Karpas-422 (cell line): ENCODE measurements around the gene CDRT15L2. TPM values are rescaled to one million over a fixed set of nuclear protein-coding genes. Genes with fewer than 3 reads are reported as not detected.
"Not testable (repeated sequence)": the region's sequence is repeated elsewhere in the genome, so short reads cannot be mapped to it uniquely, and the experiment has no call there.

Source experiments
- DNase-seq: peaks from one replicate; pipeline ENCODE4 v3.0.0-alpha.2; 2015
- H2AFZ ChIP-seq: fragments of 200-600 bp; sonication (generic); 2 replicates; pipeline ENCODE4 v1.6.1; 2014; ENCODE audit warnings: antibody characterized with exemption, low read length, mixed read lengths
- H3K27ac ChIP-seq: fragments of 200-600 bp; sonication (generic); 2 replicates; pipeline ENCODE4 v1.5.1; 2014; ENCODE audit warnings: mild to moderate bottlenecking, low read length, moderate library complexity
- H3K27me3 ChIP-seq: fragments of 200-600 bp; sonication (generic); 2 replicates; pipeline ENCODE4 v1.6.1; 2014; ENCODE audit warnings: low read length, mixed read lengths
- H3K36me3 ChIP-seq: fragments of 200-600 bp; sonication (generic); 2 replicates; pipeline ENCODE4 v1.6.1; 2014; ENCODE audit warnings: low read length, mixed read lengths; ENCODE audit not compliant: insufficient read depth
- H3K4me1 ChIP-seq: fragments of 200-600 bp; sonication (generic); 2 replicates; pipeline ENCODE4 v1.6.1; 2014; ENCODE audit warnings: mild to moderate bottlenecking, low read length, mixed read lengths
- H3K4me2 ChIP-seq: fragments of 200-600 bp; sonication (generic); 2 replicates; pipeline ENCODE4 v1.6.1; 2014; ENCODE audit warnings: low read length, low read depth, mild to moderate bottlenecking; ENCODE audit not compliant: poor library complexity, severe bottlenecking
- H3K4me3 ChIP-seq: fragments of 200-600 bp; sonication (generic); 2 replicates; pipeline ENCODE4 v1.5.1; 2014; ENCODE audit warnings: mild to moderate bottlenecking, antibody characterized with exemption, low read length, mixed read lengths
- H3K79me2 ChIP-seq: fragments of 200-600 bp; sonication (generic); 2 replicates; pipeline ENCODE4 v1.6.1; 2014; ENCODE audit warnings: mild to moderate bottlenecking, low read length, mixed read lengths
- H3K9ac ChIP-seq: fragments of 200-600 bp; sonication (generic); 2 replicates; pipeline ENCODE4 v1.6.0; 2014; ENCODE audit warnings: low read length
- H3K9me2 ChIP-seq: fragments of 200-600 bp; sonication (generic), shearing (Covaris generic); replicated peaks from 2 replicates; pipeline ENCODE4 v1.6.0; 2014; ENCODE audit warnings: mild to moderate bottlenecking, low read length, moderate library complexity; ENCODE audit not compliant: insufficient read depth
- H3K9me3 ChIP-seq: fragments of 300-700, 200-600 bp; sonication (generic); 2 replicates; pipeline ENCODE4 v1.6.1; 2014; ENCODE audit warnings: low read length, mixed read lengths
- H4K20me1 ChIP-seq: fragments of 200-600 bp; sonication (generic); 2 replicates; pipeline ENCODE4 v1.6.1; 2014; ENCODE audit warnings: mild to moderate bottlenecking, antibody characterized with exemption, low read length, low read depth; ENCODE audit not compliant: insufficient read depth
- total RNA-seq: library from RNA; depleted of rRNA; stranded (reverse); fragments of >200 nt; shearing (Covaris generic); gene quantifications from 2 replicates; pipeline ENCODE4 v1.2.3, GENCODE V29; 2014; ENCODE audit warnings: low replicate concordance

CDRT15L2 gene
- total RNA-seq, 1 experiment from 2014 or later, result not detected

- DNase-seq, H3K9me3 ChIP-seq, H3K4me3 ChIP-seq: not testable (repeated sequence)
These were observed 9.9 kb downstream of the CDRT15L2 start for GRCh38 chr17:20589454-20589810.

GRCh38 chr17:20591040-20591439 is 11.5 kb downstream of the CDRT15L2 start:
- not testable (repeated sequence) for DNase-seq, H3K79me2 ChIP-seq, H3K27me3 ChIP-seq, H3K9me2 ChIP-seq, H3K9me3 ChIP-seq, H3K9ac ChIP-seq, H3K36me3 ChIP-seq, H2AFZ ChIP-seq, H3K4me1 ChIP-seq, H3K4me3 ChIP-seq, H3K4me2 ChIP-seq, H4K20me1 ChIP-seq, H3K27ac ChIP-seq

More at GRCh38 chr17:20589454-20589810, 9.9 kb downstream of the CDRT15L2 start:
- not testable (repeated sequence) for H3K36me3 ChIP-seq, H4K20me1 ChIP-seq, H3K9me2 ChIP-seq, H3K27me3 ChIP-seq, H2AFZ ChIP-seq, H3K4me2 ChIP-seq, H3K27ac ChIP-seq, H3K9ac ChIP-seq, H3K79me2 ChIP-seq, H3K4me1 ChIP-seq

- H2AFZ ChIP-seq, H3K27ac ChIP-seq, H3K4me1 ChIP-seq, H3K9me3 ChIP-seq, H3K4me3 ChIP-seq, H3K9me2 ChIP-seq, H4K20me1 ChIP-seq, H3K9ac ChIP-seq, H3K4me2 ChIP-seq, H3K27me3 ChIP-seq, DNase-seq, H3K79me2 ChIP-seq, H3K36me3 ChIP-seq: not testable (repeated sequence)
These were observed 26.0 kb downstream of the CDRT15L2 start for GRCh38 chr17:20605568-20605967.

GRCh38 chr17:20609490-20609889 is 30.0 kb downstream of the CDRT15L2 start:
- not testable (repeated sequence) for H3K4me2 ChIP-seq, H3K4me1 ChIP-seq, H3K4me3 ChIP-seq, H2AFZ ChIP-seq, H3K9me3 ChIP-seq, H3K79me2 ChIP-seq, H3K36me3 ChIP-seq, H3K9ac ChIP-seq, H3K27me3 ChIP-seq, H3K27ac ChIP-seq, H3K9me2 ChIP-seq, DNase-seq, H4K20me1 ChIP-seq

- Histone ChIP-seq H2AFZ (no peak overlapping the region), H3K27me3 (no peaks in the 10 kb centered on the region), H3K4me1 (no peaks in the 10 kb centered on the region), H3K9me3 (no peaks in the 10 kb centered on the region), H3K9ac (no peak overlapping the region), H3K36me3 (no peaks in the 10 kb centered on the region), H3K79me2 (no peaks in the 10 kb centered on the region), H3K4me3 (no peak overlapping the region), H3K9me2 (no peaks in the 10 kb centered on the region), H3K27ac (no peak overlapping the region), H4K20me1 (no peaks in the 10 kb centered on the region), H3K4me2 (no peak overlapping the region)
- DNase-seq, result no peak
These were observed 31.8 kb downstream of the CDRT15L2 start for GRCh38 chr17:20611309-20611708.

- no peak overlapping the region for H3K4me3 ChIP-seq
- no peaks in the 10 kb centered on the region for H3K79me2 ChIP-seq
- no peak overlapping the region for H3K9ac ChIP-seq
- DNase-seq, result no peak
- no peaks in the 10 kb centered on the region for H3K4me1 ChIP-seq
- H4K20me1 ChIP-seq, result no peaks in the 10 kb centered on the region
- no peak overlapping the region for H3K27ac ChIP-seq
- H3K9me2 ChIP-seq, result no peaks in the 10 kb centered on the region
- H3K36me3 ChIP-seq, result no peaks in the 10 kb centered on the region
- no peaks in the 10 kb centered on the region for H3K27me3 ChIP-seq
- H3K4me2 ChIP-seq, result no peak overlapping the region
- no peak overlapping the region for H2AFZ ChIP-seq
- no peaks in the 10 kb centered on the region for H3K9me3 ChIP-seq
These were observed 33.1 kb downstream of the CDRT15L2 start for GRCh38 chr17:20612635-20613034.

- Histone ChIP-seq H2AFZ (no peak overlapping the region), H3K9ac (no peak overlapping the region), H3K9me3 (no peaks in the 10 kb centered on the region), H3K36me3 (no peaks in the 10 kb centered on the region), H3K27me3 (no peaks in the 10 kb centered on the region), H3K4me3 (no peak overlapping the region), H3K4me2 (no peak overlapping the region), H3K27ac (no peak overlapping the region), H4K20me1 (no peaks in the 10 kb centered on the region), H3K4me1 (no peaks in the 10 kb centered on the region), H3K9me2 (no peaks in the 10 kb centered on the region), H3K79me2 (no peaks in the 10 kb centered on the region)
- no peak for DNase-seq
These were observed 33.7 kb downstream of the CDRT15L2 start for GRCh38 chr17:20613248-20613647.

- no peak overlapping the region for H3K4me3 ChIP-seq
- H3K9ac ChIP-seq, result no peak overlapping the region
- H3K27ac ChIP-seq, result no peak overlapping the region
- no peaks in the 10 kb centered on the region for H4K20me1 ChIP-seq
- H2AFZ ChIP-seq, result no peak overlapping the region
- DNase-seq, result no peak
- H3K36me3 ChIP-seq, result no peaks in the 10 kb centered on the region
- H3K4me1 ChIP-seq, result no peaks in the 10 kb centered on the region
- no peaks in the 10 kb centered on the region for H3K9me2 ChIP-seq
- no peaks in the 10 kb centered on the region for H3K9me3 ChIP-seq
- no peak overlapping the region for H3K4me2 ChIP-seq
- no peaks in the 10 kb centered on the region for H3K27me3 ChIP-seq
- H3K79me2 ChIP-seq, result no peaks in the 10 kb centered on the region
These were observed 34.4 kb downstream of the CDRT15L2 start for GRCh38 chr17:20613905-20614304.

- not testable (repeated sequence) for H3K27ac ChIP-seq, H3K9me2 ChIP-seq, H3K4me3 ChIP-seq, DNase-seq, H3K27me3 ChIP-seq, H3K9me3 ChIP-seq, H3K36me3 ChIP-seq, H4K20me1 ChIP-seq, H2AFZ ChIP-seq, H3K4me2 ChIP-seq, H3K9ac ChIP-seq, H3K79me2 ChIP-seq, H3K4me1 ChIP-seq
These were observed 35.9 kb downstream of the CDRT15L2 start for GRCh38 chr17:20615461-20615860.
